SK-N-SH (cell line): ENCODE results near the gene MOB1A. TPM values are rescaled to one million over a fixed set of nuclear protein-coding genes. Genes with fewer than 3 reads are reported as not detected.
A peak's percentile ranks its signal among the peaks of the same experiment; 100 is the strongest.
"Not testable (repeated sequence)": the region's sequence is repeated elsewhere in the genome, so short reads cannot be mapped to it uniquely, and the experiment has no call there.

ENCODE experiments used
- CTCF ChIA-PET: fragments of 300-600, 350-600 bp; formaldehyde crosslinking; extraction: SDS; loops from one replicate; lab custom pipeline; 2021; lab: Yijun Ruan, JAX
- POLR2A ChIA-PET: fragments of 350-600 bp; sonication (Branson Sonifier 250); formaldehyde crosslinking; extraction: SDS; loops from one replicate; lab custom pipeline; 2020; ENCODE audit warnings: antibody characterized with exemption, inconsistent platforms; lab: Yijun Ruan, JAX
- DNase-seq: peaks from one replicate; pipeline ENCODE4 v3.0.0; 2012
- H2AFZ ChIP-seq: fragments of 200-600 bp; sonication (generic); 2 replicates; pipeline ENCODE4 v1.8.1; 2016; ENCODE audit warnings: antibody characterized with exemption, mild to moderate bottlenecking, low read depth
- H3F3A ChIP-seq: fragments of 200-600 bp; sonication (generic); replicated peaks from 2 replicates; pipeline ENCODE3; 2016; ENCODE audit warnings: antibody characterized with exemption, mild to moderate bottlenecking; ENCODE audit not compliant: insufficient read depth
- H3K27ac ChIP-seq, 2 experiments: fragments of 200-500 bp in 1 of 2; fragments of 200-600 bp in 1 of 2; sonication (Bioruptor generic) in 1 of 2; sonication (generic), shearing (Covaris generic) in 1 of 2; 2 replicates each; pipeline versions ENCODE4 v1.5.1 to v1.6.1; 2014 to 2016; ENCODE audit warnings: low read depth in 2 of 2, inconsistent platforms in 1 of 2, low read length in 1 of 2, mild to moderate bottlenecking in 1 of 2, mixed read lengths in 1 of 2
- H3K27me3 ChIP-seq: fragments of 200-600 bp; sonication (generic), shearing (Covaris generic); 2 replicates; pipeline ENCODE4 v1.6.1; 2016; ENCODE audit warnings: mixed run types; ENCODE audit not compliant: insufficient read depth
- H3K36me3 ChIP-seq, 2 experiments: fragments of 200-500 bp in 1 of 2; fragments of 200-600 bp in 1 of 2; sonication (Bioruptor generic) in 1 of 2; sonication (generic) in 1 of 2; replicated peaks in 1 of 2; 2 replicates each; pipeline versions ENCODE3 to v1.5.1; 2014 to 2016; ENCODE audit warnings: low read length in 1 of 2, mild to moderate bottlenecking in 1 of 2; ENCODE audit not compliant: insufficient read depth in 2 of 2, control insufficient read depth in 1 of 2
- H3K4me1 ChIP-seq, 2 experiments: fragments of 200-500 bp in 1 of 2; fragments of 200-600 bp in 1 of 2; sonication (Bioruptor generic) in 1 of 2; sonication (generic), shearing (Covaris generic) in 1 of 2; 2 replicates each; pipeline versions ENCODE4 v1.5.1 to v1.6.1; 2014 to 2016; ENCODE audit warnings: low read depth in 1 of 2, low read length in 1 of 2, mixed run types in 1 of 2; ENCODE audit not compliant: insufficient read depth in 2 of 2, control insufficient read depth in 1 of 2
- H3K4me2 ChIP-seq: fragments of 200-600 bp; sonication (generic), shearing (Covaris generic); 2 replicates; pipeline ENCODE4 v1.6.1; 2017; ENCODE audit warnings: mixed run types
- H3K4me3 ChIP-seq, 2 experiments: fragments of 200-500 bp in 1 of 2; fragments of 200-600 bp in 1 of 2; sonication (Bioruptor generic) in 1 of 2; sonication (generic), shearing (Covaris generic) in 1 of 2; 2 replicates each; pipeline versions ENCODE4 v1.5.1 to v1.8.1; 2014 to 2016; ENCODE audit warnings: low read depth in 2 of 2, inconsistent platforms in 1 of 2, low read length in 1 of 2, mild to moderate bottlenecking in 1 of 2, mixed read lengths in 1 of 2, moderate library complexity in 1 of 2
- H3K79me2 ChIP-seq: fragments of 200-600 bp; sonication (generic); 2 replicates; pipeline ENCODE4 v1.8.1; 2017; ENCODE audit warnings: mild to moderate bottlenecking; ENCODE audit not compliant: insufficient read depth
- H3K9ac ChIP-seq: fragments of 200-600 bp; sonication (generic); 2 replicates; pipeline ENCODE4 v1.6.1; 2017; ENCODE audit warnings: mixed run types
- H3K9me2 ChIP-seq: fragments of 200-600 bp; sonication (generic); 2 replicates; pipeline ENCODE4 v1.6.1; 2017; ENCODE audit warnings: mixed run types
- H3K9me3 ChIP-seq: fragments of 200-600 bp; sonication (generic); 2 replicates; pipeline ENCODE4 v1.6.1; 2017; ENCODE audit warnings: mixed run types, mild to moderate bottlenecking, moderate library complexity
- H4K20me1 ChIP-seq: fragments of 200-600 bp; sonication (generic); 2 replicates; pipeline ENCODE4 v1.6.1; 2017; ENCODE audit warnings: mild to moderate bottlenecking, mixed run types; ENCODE audit not compliant: insufficient read depth
- ELF1 ChIP-seq: IDR thresholded peaks from 2 replicates; pipeline ENCODE4 v1.4.0; 2012
- FOXM1 ChIP-seq: IDR thresholded peaks from 2 replicates; pipeline ENCODE4 v1.4.0; 2012; ENCODE audit warnings: low read depth, mild to moderate bottlenecking
- GATA2 ChIP-seq: sonication (generic); formaldehyde crosslinking; IDR thresholded peaks from 2 replicates; pipeline ENCODE4 v1.5.0; 2020; ENCODE audit warnings: mild to moderate bottlenecking, missing genetic modification reagents
- IRF3 ChIP-seq: fragments of 150-350 bp; IDR thresholded peaks from 2 replicates; pipeline ENCODE4 v1.6.1; 2016; ENCODE audit warnings: mild to moderate bottlenecking, low read depth, low read length
- JUND ChIP-seq: IDR thresholded peaks from 2 replicates; pipeline ENCODE4 v1.4.0; 2012
- MXI1 ChIP-seq: IDR thresholded peaks from 2 replicates; pipeline ENCODE4 v1.6.1; 2012; ENCODE audit warnings: mild to moderate bottlenecking, low read depth, low read length, improper control_type of control experiment
- NFIC ChIP-seq: IDR thresholded peaks from 2 replicates; pipeline ENCODE4 v1.4.0; 2012; ENCODE audit warnings: borderline replicate concordance
- PBX3 ChIP-seq: IDR thresholded peaks from 2 replicates; pipeline ENCODE4; 2012
- POLR2AphosphoS5 ChIP-seq: IDR thresholded peaks from 2 replicates; pipeline ENCODE4 v1.6.1; 2012; ENCODE audit warnings: low read depth, low read length
- RAD21 ChIP-seq: IDR thresholded peaks from 2 replicates; pipeline ENCODE4 v1.6.1; 2012; ENCODE audit warnings: mild to moderate bottlenecking, low read length
- RCOR1 ChIP-seq: fragments of 150-350 bp; IDR thresholded peaks from 2 replicates; pipeline ENCODE4 v1.6.1; 2017; ENCODE audit warnings: antibody characterized with exemption, low read length
- RFX5 ChIP-seq: IDR thresholded peaks from 2 replicates; pipeline ENCODE4 v1.6.1; 2012; ENCODE audit warnings: mild to moderate bottlenecking, improper control_type of control experiment, low read length
- RXRA ChIP-seq: IDR thresholded peaks from 2 replicates; pipeline ENCODE4 v1.4.0; 2012; ENCODE audit warnings: low read depth, mild to moderate bottlenecking, borderline replicate concordance
- SIN3A ChIP-seq: IDR thresholded peaks from 2 replicates; pipeline ENCODE4 v1.6.1; 2012; ENCODE audit warnings: low read depth, mild to moderate bottlenecking, low read length, moderate library complexity, borderline replicate concordance
- TAF1 ChIP-seq: IDR thresholded peaks from 2 replicates; pipeline ENCODE4 v1.6.1; 2012; ENCODE audit warnings: low read depth, mild to moderate bottlenecking, low read length, moderate library complexity, borderline replicate concordance
- TCF12 ChIP-seq: IDR thresholded peaks from 2 replicates; pipeline ENCODE4 v1.4.0; 2012
- TEAD4 ChIP-seq: IDR thresholded peaks from 2 replicates; pipeline ENCODE4 v1.4.0; 2012; ENCODE audit warnings: mild to moderate bottlenecking, borderline replicate concordance; ENCODE audit not compliant: insufficient read depth
- ZBTB33 ChIP-seq: IDR thresholded peaks from 2 replicates; pipeline ENCODE4 v1.4.0; 2012; ENCODE audit warnings: low read depth, borderline replicate concordance
- WGBS: methylation state at CpG from one replicate; pipeline ENCODE4 v1.1.6; 2017; ENCODE audit warnings: low lambda C conversion rate; 5-methylcytosine and 5-hydroxymethylcytosine counted together
- polyA plus RNA-seq, 3 experiments: library from polyadenylated mRNA; depleted of rRNA; stranded (reverse); fragments of >200 nt; gene quantifications; 2 replicates each; pipeline ENCODE4 v1.2.3, GENCODE V29; 2012
- TF ChIP-seq, protein P1 (sequence below): IDR thresholded peaks from 2 replicates; pipeline ENCODE4 v1.4.0; 2012; ENCODE audit warnings: low read depth, borderline replicate concordance
- TF ChIP-seq, protein P2 (sequence below): IDR thresholded peaks from 2 replicates; pipeline ENCODE4 v1.4.0; 2012; ENCODE audit warnings: low read depth

MOB1A gene
- polyA plus RNA-seq, 1 of the 3 experiments (the other 2 are of a cell fraction) = 15.3 TPM

GRCh38 chr2:74188696-74189095 lies 10.0 kb upstream of the MOB1A start:
- TF ChIP-seq, protein P1, sequence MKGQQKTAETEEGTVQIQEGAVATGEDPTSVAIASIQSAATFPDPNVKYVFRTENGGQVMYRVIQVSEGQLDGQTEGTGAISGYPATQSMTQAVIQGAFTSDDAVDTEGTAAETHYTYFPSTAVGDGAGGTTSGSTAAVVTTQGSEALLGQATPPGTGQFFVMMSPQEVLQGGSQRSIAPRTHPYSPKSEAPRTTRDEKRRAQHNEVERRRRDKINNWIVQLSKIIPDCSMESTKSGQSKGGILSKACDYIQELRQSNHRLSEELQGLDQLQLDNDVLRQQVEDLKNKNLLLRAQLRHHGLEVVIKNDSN = no peak
- TF ChIP-seq ELF1 = no peak
- TF ChIP-seq MXI1 = no peak
- TF ChIP-seq RAD21 = no peak
- TF ChIP-seq POLR2AphosphoS5 = no peak
- TF ChIP-seq TAF1 = no peak
- TF ChIP-seq FOXM1 = no peak
- TF ChIP-seq RCOR1 = no peak
- no peak for TF ChIP-seq SIN3A
- TF ChIP-seq, protein P2, sequence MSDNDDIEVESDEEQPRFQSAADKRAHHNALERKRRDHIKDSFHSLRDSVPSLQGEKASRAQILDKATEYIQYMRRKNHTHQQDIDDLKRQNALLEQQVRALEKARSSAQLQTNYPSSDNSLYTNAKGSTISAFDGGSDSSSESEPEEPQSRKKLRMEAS = no peak
- no peak for TF ChIP-seq IRF3
- TF ChIP-seq GATA2 = no peak
- no peak for TF ChIP-seq RFX5
- no peak for TF ChIP-seq RXRA
- Histone ChIP-seq H3K27me3 (no peaks in the 10 kb centered on the region), H2AFZ (no peak overlapping the region)

DNA sequence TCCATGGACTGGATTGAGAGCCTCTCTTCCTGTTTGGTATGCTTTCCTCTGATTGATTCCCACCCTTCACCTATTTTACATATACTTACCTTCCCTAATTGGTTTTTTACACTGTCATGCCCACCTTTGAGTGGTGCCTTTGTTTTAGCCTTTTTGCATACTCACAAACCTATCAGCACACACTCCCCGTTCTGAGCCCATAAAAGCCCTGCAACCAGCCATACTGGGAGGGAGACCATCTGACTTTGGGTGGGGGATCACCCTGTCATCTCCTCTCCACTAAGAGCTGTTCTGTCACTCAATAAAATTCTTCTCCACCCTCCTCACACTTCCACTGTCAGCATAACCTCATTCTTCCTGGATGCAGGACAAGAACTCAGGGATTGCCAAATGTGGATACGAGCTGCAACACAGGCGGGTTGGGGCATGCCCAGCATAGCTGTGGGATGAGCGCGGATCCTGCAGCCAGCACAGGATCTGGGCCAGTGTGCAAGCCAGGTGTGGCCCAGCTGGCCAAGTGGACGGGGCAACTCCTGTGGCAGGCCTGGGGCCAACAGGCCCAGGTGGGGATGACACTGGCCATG lies 9.4 kb upstream of the MOB1A start:
- peak overlapping the region; percentile 26; the same call in 1 of the 2 replicates for H2AFZ ChIP-seq
- no peaks in the 10 kb centered on the region for H3K27me3 ChIP-seq
- H3K27ac ChIP-seq = no peak overlapping the region
- DNase-seq = no peak
- 82% methylated on average over 6 of the region's 6 CpGs for WGBS
- no peaks in the 10 kb centered on the region for H3F3A ChIP-seq
- no peaks in the 10 kb centered on the region for H3K36me3 ChIP-seq
- H3K9ac ChIP-seq = no peak overlapping the region
- H3K79me2 ChIP-seq = no peaks in the 10 kb centered on the region
- ChIA-PET CTCF (no interaction called here), POLR2A (interaction anchor here (0.6 kb wide), 1 partner anchor 10 kb away, joined by 3 read pairs; the partner anchor contains the start of gene MOB1A)
- no peak overlapping the region for H3K4me3 ChIP-seq
- H3K4me2 ChIP-seq = no peak overlapping the region
- no peaks in the 10 kb centered on the region for H4K20me1 ChIP-seq
- no peaks in the 10 kb centered on the region for H3K4me1 ChIP-seq
- TF ChIP-seq RFX5 (no peak), TCF12 (peak; percentile 81), NFIC (peak; percentile 33; the same call in 1 of the 2 replicates), TEAD4 (0 out of 2 replicates have a peak, but pooled peaks have one; percentile 16), JUND (peak; percentile 26; the same call in 1 of the 2 replicates), ZBTB33 (no peak), PBX3 (peak; percentile 14; the same call in 1 of the 2 replicates)
- TF ChIP-seq, protein P2 = peak; percentile 13; the same call in 1 of the 2 replicates
- TF ChIP-seq, all 33 proteins: peak for 6
- no peaks in the 10 kb centered on the region for H3K9me2 ChIP-seq
- H3K9me3 ChIP-seq = no peaks in the 10 kb centered on the region

More at GRCh38 chr2:74188696-74189095, 10.0 kb upstream of the MOB1A start:
- ChIA-PET CTCF (no interaction called here), POLR2A (interaction anchor here (0.6 kb wide), 1 partner anchor 10 kb away, joined by 3 read pairs; the partner anchor contains the start of gene MOB1A)
- no peaks in the 10 kb centered on the region for H3K9me2 ChIP-seq
- H3K79me2 ChIP-seq = no peaks in the 10 kb centered on the region
- 95% methylated on average over 3 of the region's 3 CpGs for WGBS
- no peaks in the 10 kb centered on the region for H3K9me3 ChIP-seq
- no peak overlapping the region for H3K27ac ChIP-seq
- no peak overlapping the region for H3K4me3 ChIP-seq
- DNase-seq = no peak
- H3K4me2 ChIP-seq = no peak overlapping the region
- no peaks in the 10 kb centered on the region for H3F3A ChIP-seq
- H3K9ac ChIP-seq = no peak overlapping the region
- H3K4me1 ChIP-seq = no peaks in the 10 kb centered on the region
- H4K20me1 ChIP-seq = no peaks in the 10 kb centered on the region
- H3K36me3 ChIP-seq = no peaks in the 10 kb centered on the region

DNA sequence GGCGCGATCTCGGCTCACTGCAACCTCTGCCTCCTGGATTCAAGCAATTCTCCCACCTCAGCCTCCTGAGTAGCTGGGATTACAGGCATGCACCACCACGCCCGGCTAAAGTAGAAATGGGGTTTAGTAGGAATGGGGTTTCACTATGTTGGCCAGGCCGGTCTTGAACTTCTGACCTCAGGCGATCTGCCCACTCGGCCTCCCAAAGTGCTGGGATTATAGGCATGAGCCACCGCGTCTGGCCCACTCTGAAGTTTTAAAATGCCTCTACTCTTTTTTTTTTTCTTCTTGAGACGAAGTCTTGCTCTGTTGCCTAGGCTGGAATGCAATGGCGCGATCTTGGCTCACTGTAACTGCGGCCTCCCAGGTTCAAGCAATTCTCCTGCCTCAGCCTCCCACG lies 8.0 kb upstream of the MOB1A start:
- H3K27ac ChIP-seq, DNase-seq, H3K79me2 ChIP-seq, POLR2A ChIA-PET, H3K9ac ChIP-seq, H3F3A ChIP-seq, H3K9me2 ChIP-seq, H3K4me3 ChIP-seq, H4K20me1 ChIP-seq, H3K4me1 ChIP-seq, H3K9me3 ChIP-seq, H3K27me3 ChIP-seq, CTCF ChIA-PET, H3K4me2 ChIP-seq, H3K36me3 ChIP-seq, H2AFZ ChIP-seq: not testable (repeated sequence)
- WGBS = 92% methylated on average over 15 of the region's 15 CpGs
